Measurements from ENCODE around the gene CDK13. TPM values are rescaled to one million over a fixed set of nuclear protein-coding genes. Genes with fewer than 3 reads are reported as not detected.

Gene CDK13
- polyA plus RNA-seq, 2 of the 4 experiments (the other 2 are of a cell fraction), result 18.2 to 39.6 TPM

- no peak for ATAC-seq
- no peak for FAIRE-seq
- H3K4me1 ChIP-seq, result peaks cover 31% of the 10 kb centered on the region
- 88% methylated on average over 3 of the region's 3 CpGs for WGBS (ENCODE audit: missing lambda C conversion rate)
- H3K27ac ChIP-seq, result no peak overlapping the region
- peak overlapping the region; percentile 3; the same call in 1 of the 3 replicates for H3K4me2 ChIP-seq
- POLR2A ChIA-PET, result interaction anchor here (0.6 kb wide), 1 partner anchor 336 kb away, joined by 5 read pairs; no protein-coding TSS in a partner anchor
- no peaks in the 10 kb centered on the region; the same call in 2 of the 3 replicates for H3K9me3 ChIP-seq
- DNase-seq (ENCODE audit: low read depth in 1 of 2, low spot score in 1 of 2), result no peak
- TF ChIP-seq RNF2 (IDR thresholded peaks at IDR 0.05; ENCODE audit: borderline replicate concordance, low read depth), result no peak
- TF ChIP-seq FOXS1 (CRISPR knock-in tag; IDR thresholded peaks at IDR 0.05), result no peak
- no peak for TF ChIP-seq NFE2L2 (conservative IDR thresholded peaks at IDR 0.05; ENCODE audit: low read length)
- H3K4me3 ChIP-seq, result no peak overlapping the region
- CTCF ChIA-PET, result interaction anchor here (1.2 to 4.5 kb wide), 2 partner anchors 10 to 95 kb away, joined by 3 to 24 read pairs; no protein-coding TSS in a partner anchor
These were observed 8.0 kb downstream of the CDK13 start for GRCh38 chr7:39958038-39958437.

- WGBS (ENCODE audit: missing lambda C conversion rate), result 79% methylated on average over 2 of the region's 2 CpGs
- POLR2A ChIA-PET, result no interaction called here
- Histone ChIP-seq H3K27ac (no peak overlapping the region), H3K4me3 (no peak overlapping the region), H3K4me2 (no peak overlapping the region), H3K9me3 (no peaks in the 10 kb centered on the region; the same call in 2 of the 3 replicates), H3K4me1 (peaks cover 11% of the 10 kb centered on the region; the same call in 1 of the 3 replicates)
- FAIRE-seq (no peak), DNase-seq (ENCODE audit: low read depth in 1 of 2, low spot score in 1 of 2) (no peak), ATAC-seq (no peak)
- CTCF ChIA-PET, result interaction anchor here (0.8 to 1.1 kb wide), 3 partner anchors 11 to 73 kb away, joined by 3 read pairs; no protein-coding TSS in a partner anchor
- TF ChIP-seq, protein P1, sequence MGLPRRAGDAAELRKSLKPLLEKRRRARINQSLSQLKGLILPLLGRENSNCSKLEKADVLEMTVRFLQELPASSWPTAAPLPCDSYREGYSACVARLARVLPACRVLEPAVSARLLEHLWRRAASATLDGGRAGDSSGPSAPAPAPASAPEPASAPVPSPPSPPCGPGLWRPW (IDR thresholded peaks at IDR 0.05), result no peak
- TF ChIP-seq CBX2 (IDR thresholded peaks at IDR 0.05; ENCODE audit: borderline replicate concordance, low read depth), result no peak
- TF ChIP-seq, protein P2, sequence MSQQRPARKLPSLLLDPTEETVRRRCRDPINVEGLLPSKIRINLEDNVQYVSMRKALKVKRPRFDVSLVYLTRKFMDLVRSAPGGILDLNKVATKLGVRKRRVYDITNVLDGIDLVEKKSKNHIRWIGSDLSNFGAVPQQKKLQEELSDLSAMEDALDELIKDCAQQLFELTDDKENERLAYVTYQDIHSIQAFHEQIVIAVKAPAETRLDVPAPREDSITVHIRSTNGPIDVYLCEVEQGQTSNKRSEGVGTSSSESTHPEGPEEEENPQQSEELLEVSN (IDR thresholded peaks at IDR 0.05; ENCODE audit: borderline replicate concordance, low read depth), result no peak
- no peak for TF ChIP-seq NFE2L2 (conservative IDR thresholded peaks at IDR 0.05; ENCODE audit: low read length)
- no peak for TF ChIP-seq NR3C1 (IDR thresholded peaks at IDR 0.05)
- no peak for TF ChIP-seq EHF (CRISPR knock-in tag; IDR thresholded peaks at IDR 0.05)
These were observed 17.5 kb downstream of the CDK13 start for GRCh38 chr7:39967406-39968161.

GRCh38 chr7:39969431-39969830, 19.4 kb downstream of the CDK13 start:
- WGBS (ENCODE audit: missing lambda C conversion rate), result 91% methylated on average over 1 of the region's 1 CpG
- Histone ChIP-seq H3K4me1 (peaks cover 11% of the 10 kb centered on the region; the same call in 1 of the 3 replicates), H3K4me2 (no peak overlapping the region), H3K4me3 (no peak overlapping the region), H3K27ac (no peak overlapping the region), H3K9me3 (no peaks in the 10 kb centered on the region)
- ATAC-seq, result no peak
- ChIA-PET CTCF (interaction anchor here (0.6 to 1.4 kb wide), 2 partner anchors 24 to 29 kb away, joined by 3 read pairs; no protein-coding TSS in a partner anchor), POLR2A (no interaction called here)
- no peak for FAIRE-seq
- DNase-seq (ENCODE audit: low read depth in 1 of 2, low spot score in 1 of 2), result no peak
- TF ChIP-seq MAFK (IDR thresholded peaks at IDR 0.05; ENCODE audit: partially characterized antibody) (no peak), SREBF2 (IDR thresholded peaks at IDR 0.05) (no peak), HOXA7 (CRISPR knock-in tag; IDR thresholded peaks at IDR 0.05) (no peak)

- ATAC-seq, result no peak
- POLR2A ChIA-PET, result no interaction called here
- TF ChIP-seq FOSL2 (IDR thresholded peaks at IDR 0.05) (no peak), FOSL2 (CRISPR knock-in tag; IDR thresholded peaks at IDR 0.05) (no peak), HOXB5 (CRISPR knock-in tag; IDR thresholded peaks at IDR 0.05) (no peak), FOXS1 (CRISPR knock-in tag; IDR thresholded peaks at IDR 0.05) (no peak), JUN (IDR thresholded peaks at IDR 0.05) (no peak), NPAS2 (CRISPR knock-in tag; IDR thresholded peaks at IDR 0.05; ENCODE audit: borderline replicate concordance) (no peak), ZSCAN20 (CRISPR knock-in tag; IDR thresholded peaks at IDR 0.05) (no peak), NFE2L2 (conservative IDR thresholded peaks at IDR 0.05; ENCODE audit: low read length) (no peak), EP300 (IDR thresholded peaks at IDR 0.05) (no peak), HOXA7 (CRISPR knock-in tag; IDR thresholded peaks at IDR 0.05) (no peak), MAFK (IDR thresholded peaks at IDR 0.05; ENCODE audit: partially characterized antibody) (no peak), CBX2 (IDR thresholded peaks at IDR 0.05; ENCODE audit: borderline replicate concordance, low read depth) (no peak)
- TF ChIP-seq, protein P2 (IDR thresholded peaks at IDR 0.05; ENCODE audit: borderline replicate concordance, low read depth), result no peak
- TF ChIP-seq, protein P1 (IDR thresholded peaks at IDR 0.05), result no peak
- TF ChIP-seq, protein P3, sequence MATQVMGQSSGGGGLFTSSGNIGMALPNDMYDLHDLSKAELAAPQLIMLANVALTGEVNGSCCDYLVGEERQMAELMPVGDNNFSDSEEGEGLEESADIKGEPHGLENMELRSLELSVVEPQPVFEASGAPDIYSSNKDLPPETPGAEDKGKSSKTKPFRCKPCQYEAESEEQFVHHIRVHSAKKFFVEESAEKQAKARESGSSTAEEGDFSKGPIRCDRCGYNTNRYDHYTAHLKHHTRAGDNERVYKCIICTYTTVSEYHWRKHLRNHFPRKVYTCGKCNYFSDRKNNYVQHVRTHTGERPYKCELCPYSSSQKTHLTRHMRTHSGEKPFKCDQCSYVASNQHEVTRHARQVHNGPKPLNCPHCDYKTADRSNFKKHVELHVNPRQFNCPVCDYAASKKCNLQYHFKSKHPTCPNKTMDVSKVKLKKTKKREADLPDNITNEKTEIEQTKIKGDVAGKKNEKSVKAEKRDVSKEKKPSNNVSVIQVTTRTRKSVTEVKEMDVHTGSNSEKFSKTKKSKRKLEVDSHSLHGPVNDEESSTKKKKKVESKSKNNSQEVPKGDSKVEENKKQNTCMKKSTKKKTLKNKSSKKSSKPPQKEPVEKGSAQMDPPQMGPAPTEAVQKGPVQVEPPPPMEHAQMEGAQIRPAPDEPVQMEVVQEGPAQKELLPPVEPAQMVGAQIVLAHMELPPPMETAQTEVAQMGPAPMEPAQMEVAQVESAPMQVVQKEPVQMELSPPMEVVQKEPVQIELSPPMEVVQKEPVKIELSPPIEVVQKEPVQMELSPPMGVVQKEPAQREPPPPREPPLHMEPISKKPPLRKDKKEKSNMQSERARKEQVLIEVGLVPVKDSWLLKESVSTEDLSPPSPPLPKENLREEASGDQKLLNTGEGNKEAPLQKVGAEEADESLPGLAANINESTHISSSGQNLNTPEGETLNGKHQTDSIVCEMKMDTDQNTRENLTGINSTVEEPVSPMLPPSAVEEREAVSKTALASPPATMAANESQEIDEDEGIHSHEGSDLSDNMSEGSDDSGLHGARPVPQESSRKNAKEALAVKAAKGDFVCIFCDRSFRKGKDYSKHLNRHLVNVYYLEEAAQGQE (IDR thresholded peaks at IDR 0.05), result no peak
- TF ChIP-seq, protein P4, sequence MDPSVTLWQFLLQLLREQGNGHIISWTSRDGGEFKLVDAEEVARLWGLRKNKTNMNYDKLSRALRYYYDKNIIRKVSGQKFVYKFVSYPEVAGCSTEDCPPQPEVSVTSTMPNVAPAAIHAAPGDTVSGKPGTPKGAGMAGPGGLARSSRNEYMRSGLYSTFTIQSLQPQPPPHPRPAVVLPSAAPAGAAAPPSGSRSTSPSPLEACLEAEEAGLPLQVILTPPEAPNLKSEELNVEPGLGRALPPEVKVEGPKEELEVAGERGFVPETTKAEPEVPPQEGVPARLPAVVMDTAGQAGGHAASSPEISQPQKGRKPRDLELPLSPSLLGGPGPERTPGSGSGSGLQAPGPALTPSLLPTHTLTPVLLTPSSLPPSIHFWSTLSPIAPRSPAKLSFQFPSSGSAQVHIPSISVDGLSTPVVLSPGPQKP (IDR thresholded peaks at IDR 0.05; ENCODE audit: low read depth, low read length), result no peak
These were observed 21.9 kb downstream of the CDK13 start for GRCh38 chr7:39971924-39972323.

More at GRCh38 chr7:39971924-39972323, 21.9 kb downstream of the CDK13 start:
- CTCF ChIA-PET, result interaction anchor here (0.7 to 1.0 kb wide), 2 partner anchors 80 to 1734 kb away, joined by 3 read pairs; no protein-coding TSS in a partner anchor
- no peaks in the 10 kb centered on the region for H3K9me3 ChIP-seq
- H3K4me2 ChIP-seq, result no peak overlapping the region
- no peak overlapping the region for H3K4me3 ChIP-seq
- DNase-seq (ENCODE audit: low read depth in 1 of 2, low spot score in 1 of 2) (no peak), FAIRE-seq (no peak)
- WGBS (ENCODE audit: missing lambda C conversion rate), result 89% methylated on average over 3 of the region's 3 CpGs
- H3K4me1 ChIP-seq, result peaks cover 11% of the 10 kb centered on the region; the same call in 1 of the 3 replicates
- H3K27ac ChIP-seq, result no peak overlapping the region

All from A549 (cell line).